GM12892 (cell line): ENCODE results near the gene GALNT10.

Experiments used
- DNase-seq: peaks from one replicate; pipeline ENCODE4 v3.0.0; 2011; ENCODE audit not compliant: insufficient read length
- FAIRE-seq: peaks from 2 replicates; lab custom pipeline; 2011; peaks lifted over from hg19 to GRCh38; lab: Jason Lieb, UNC
- POLR2A ChIP-seq: IDR thresholded peaks from 2 replicates; pipeline ENCODE4 v1.6.1; 2011; ENCODE audit warnings: low read depth, low read length, control low read depth
- POLR2AphosphoS5 ChIP-seq: IDR thresholded peaks from 2 replicates; pipeline ENCODE4 v1.6.1; 2011; ENCODE audit warnings: low read depth, low read length, control low read depth
- TAF1 ChIP-seq: IDR thresholded peaks from 2 replicates; pipeline ENCODE4 v1.6.1; 2011; ENCODE audit warnings: low read depth, mild to moderate bottlenecking, control low read depth, low read length, borderline replicate concordance

GALNT10 gene

GRCh38 chr5:154240595-154240994 lies 50.1 kb downstream of the GALNT10 start:
- no peak for FAIRE-seq
- no peak for DNase-seq
- TF ChIP-seq POLR2AphosphoS5 (no peak), TAF1 (no peak)

GRCh38 chr5:154241021-154241420 lies 50.5 kb downstream of the GALNT10 start:
- DNase-seq (no peak), FAIRE-seq (no peak)
- TF ChIP-seq TAF1: no peak
- TF ChIP-seq POLR2A: no peak
- no peak for TF ChIP-seq POLR2AphosphoS5

GRCh38 chr5:154242442-154242841 lies 51.9 kb downstream of the GALNT10 start:
- DNase-seq (no peak), FAIRE-seq (no peak)
- TF ChIP-seq POLR2A (no peak), TAF1 (no peak), POLR2AphosphoS5 (no peak)

- no peak for TF ChIP-seq TAF1
- TF ChIP-seq POLR2A: no peak
- TF ChIP-seq POLR2AphosphoS5: no peak
- DNase-seq: no peak
- FAIRE-seq: no peak
These were observed 52.4 kb downstream of the GALNT10 start for GRCh38 chr5:154242964-154243376.

- FAIRE-seq: no peak
These were observed 53.2 kb downstream of the GALNT10 start for GRCh38 chr5:154243736-154244135.

GRCh38 chr5:154244476-154244875 lies 53.9 kb downstream of the GALNT10 start:
- no peak for TF ChIP-seq TAF1
- TF ChIP-seq POLR2AphosphoS5: no peak
- no peak for TF ChIP-seq POLR2A
- DNase-seq (no peak), FAIRE-seq (no peak)

More at GRCh38 chr5:154243736-154244135, 53.2 kb downstream of the GALNT10 start:
- no peak for DNase-seq
- TF ChIP-seq POLR2A (no peak), TAF1 (no peak), POLR2AphosphoS5 (no peak)

- DNase-seq: no peak
- TF ChIP-seq TAF1: no peak
- TF ChIP-seq POLR2A: no peak
- TF ChIP-seq POLR2AphosphoS5: no peak
- FAIRE-seq: no peak
These were observed 58.2 kb downstream of the GALNT10 start for GRCh38 chr5:154248691-154249090.

- no peak for TF ChIP-seq TAF1
- TF ChIP-seq POLR2AphosphoS5: no peak
- no peak for TF ChIP-seq POLR2A
- DNase-seq (no peak), FAIRE-seq (no peak)
These were observed 59.3 kb downstream of the GALNT10 start for GRCh38 chr5:154249826-154250225.

- no peak for DNase-seq
- TF ChIP-seq POLR2A (no peak), POLR2AphosphoS5 (no peak), TAF1 (no peak)
- no peak for FAIRE-seq
These were observed 61.0 kb downstream of the GALNT10 start for GRCh38 chr5:154251529-154251928.

- FAIRE-seq (peak; percentile 27), DNase-seq (no peak)
- TF ChIP-seq POLR2AphosphoS5: no peak
- TF ChIP-seq POLR2A: no peak
- no peak for TF ChIP-seq TAF1
These were observed 63.3 kb downstream of the GALNT10 start for GRCh38 chr5:154253807-154254206.

GRCh38 chr5:154254896-154255295 lies 64.4 kb downstream of the GALNT10 start:
- FAIRE-seq: no peak
- TF ChIP-seq POLR2A (no peak), TAF1 (no peak), POLR2AphosphoS5 (no peak)

GRCh38 chr5:154257046-154257445 lies 66.5 kb downstream of the GALNT10 start:
- no peak for TF ChIP-seq TAF1
- TF ChIP-seq POLR2A: no peak
- TF ChIP-seq POLR2AphosphoS5: no peak
- FAIRE-seq: no peak
- no peak for DNase-seq

More at GRCh38 chr5:154254896-154255295, 64.4 kb downstream of the GALNT10 start:
- DNase-seq: no peak

GRCh38 chr5:154258531-154259217 lies 68.1 kb downstream of the GALNT10 start:
- TF ChIP-seq TAF1 (no peak), POLR2AphosphoS5 (no peak), POLR2A (no peak)
- no peak for DNase-seq
- no peak for FAIRE-seq
